ENCODE data around the gene PLCH1.
A peak's percentile ranks its signal among the peaks of the same experiment; 100 is the strongest.

PLCH1 gene

GRCh38 chr3:155682426-155683343, 62.2 kb downstream of the PLCH1 start:
- no peak for DNase-seq

- DNase-seq = peak; percentile 57
Measured at GRCh38 chr3:155676252-155676981, 68.5 kb downstream of the PLCH1 start.

GRCh38 chr3:155675094-155675493, 69.8 kb downstream of the PLCH1 start:
- DNase-seq = no peak

- DNase-seq = no peak
Measured at GRCh38 chr3:155673421-155673820, 71.5 kb downstream of the PLCH1 start.

- no peak for DNase-seq
Measured at GRCh38 chr3:155670335-155670734, 74.5 kb downstream of the PLCH1 start.

GRCh38 chr3:155667988-155668387, 76.9 kb downstream of the PLCH1 start:
- DNase-seq = no peak

- DNase-seq = peak; percentile 83
Measured at GRCh38 chr3:155664925-155665695, 79.8 kb downstream of the PLCH1 start.

GRCh38 chr3:155663467-155664212, 81.2 kb downstream of the PLCH1 start:
- no peak for DNase-seq

GRCh38 chr3:155661760-155662159, 83.1 kb downstream of the PLCH1 start:
- DNase-seq = no peak

- no peak for DNase-seq
Measured at GRCh38 chr3:155661042-155661441, 83.8 kb downstream of the PLCH1 start.

GRCh38 chr3:155658671-155659261, 86.1 kb downstream of the PLCH1 start:
- DNase-seq = no peak

GRCh38 chr3:155658006-155658405, 86.9 kb downstream of the PLCH1 start:
- DNase-seq = no peak

GRCh38 chr3:155657161-155657560, 87.7 kb downstream of the PLCH1 start:
- DNase-seq = no peak

- no peak for DNase-seq
Measured at GRCh38 chr3:155656466-155656865, 88.4 kb downstream of the PLCH1 start.

- DNase-seq = no peak
Measured at GRCh38 chr3:155651489-155652218, 93.2 kb downstream of the PLCH1 start.

GRCh38 chr3:155648013-155648591, 96.8 kb downstream of the PLCH1 start:
- peak; percentile 23 for DNase-seq

- no peak for DNase-seq
Measured at GRCh38 chr3:155647206-155647605, 97.7 kb downstream of the PLCH1 start.

- no peak for DNase-seq
Measured at GRCh38 chr3:155646669-155647068, 98.2 kb downstream of the PLCH1 start.

GRCh38 chr3:155646128-155646527, 98.7 kb downstream of the PLCH1 start:
- DNase-seq = no peak

- DNase-seq = no peak
Measured at GRCh38 chr3:155643581-155644165, 101.2 kb downstream of the PLCH1 start.

Measured in fibroblast of skin of back (primary cell).